Measurements from ENCODE around the gene SLC35D2. TPM values are rescaled to one million over a fixed set of nuclear protein-coding genes. Genes with fewer than 3 reads are reported as not detected.

The SLC35D2 gene
- polyA plus RNA-seq, 1 donor, result 70.5 TPM

DNA sequence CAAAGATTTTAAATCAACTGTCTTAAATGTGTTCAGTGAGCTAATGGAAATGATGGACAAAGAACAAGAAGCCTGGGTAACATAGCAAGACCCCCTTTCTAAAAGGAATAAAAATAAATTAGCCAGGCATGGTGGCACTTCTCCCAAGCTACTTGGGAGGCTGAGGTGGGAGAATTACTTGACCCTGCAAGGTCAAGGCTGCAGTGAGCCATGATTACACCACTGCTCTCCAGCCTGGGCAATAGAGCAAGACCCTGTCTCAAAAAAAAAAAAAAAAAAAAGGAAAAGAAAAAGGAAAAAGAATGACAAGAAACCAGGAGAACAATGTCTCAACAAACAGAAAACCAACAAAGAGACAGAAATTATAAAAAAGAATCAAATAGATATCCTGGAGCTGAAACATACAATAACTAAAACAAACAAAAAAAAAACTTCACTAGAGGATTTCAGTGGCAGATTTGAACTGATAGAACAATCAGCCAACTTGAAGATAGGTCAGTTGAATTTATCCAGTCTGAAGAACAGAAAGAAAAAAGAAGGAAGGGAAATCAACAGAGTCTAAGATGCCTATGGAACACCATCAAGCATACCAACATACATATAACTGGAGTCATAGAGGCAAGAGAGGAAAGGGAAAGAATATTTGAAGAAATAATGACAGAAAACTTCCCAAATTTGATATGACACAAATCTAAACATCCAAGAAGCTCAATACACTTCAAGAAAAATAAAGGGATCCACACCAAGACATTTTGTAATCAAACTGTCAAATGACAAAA is 16.8 kb upstream of the SLC35D2 start:
- H3K36me3 ChIP-seq (ENCODE audit: control insufficient read depth, insufficient read depth, low read length), result no peaks in the 10 kb centered on the region
- DNase-seq, result no peak
- no peak overlapping the region for H3K27ac ChIP-seq (ENCODE audit: low read length)
- H3K4me1 ChIP-seq (ENCODE audit: control insufficient read depth, insufficient read depth, low read length), result no peaks in the 10 kb centered on the region
- no peaks in the 10 kb centered on the region for H3K27me3 ChIP-seq (ENCODE audit: control insufficient read depth, insufficient read depth, low read length)
- H3K4me3 ChIP-seq (ENCODE audit: low read length), result no peak overlapping the region
- H3K9me3 ChIP-seq (ENCODE audit: control insufficient read depth, low read depth, low read length), result peaks cover 6% of the 10 kb centered on the region

DNA sequence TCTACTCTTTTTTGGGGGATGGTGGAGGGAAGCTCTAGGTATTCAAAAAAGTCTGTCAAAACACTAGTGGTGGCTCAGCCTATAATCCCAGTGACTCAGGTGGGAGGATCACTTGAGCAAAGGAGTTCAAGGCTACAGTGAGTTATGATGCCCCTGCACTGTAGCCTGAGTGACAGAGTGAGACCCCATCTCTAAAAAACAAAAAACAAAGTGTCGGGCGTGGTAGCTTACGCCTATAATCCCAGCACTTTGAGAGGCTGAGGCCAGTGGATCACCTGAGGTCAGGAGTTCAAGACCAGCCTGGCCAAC is 15.8 kb upstream of the SLC35D2 start:
- H3K27me3 ChIP-seq (ENCODE audit: control insufficient read depth, insufficient read depth, low read length), result no peaks in the 10 kb centered on the region
- no CpG with 5 or more reads among the region's 3 CpGs for WGBS (ENCODE audit: insufficient coverage, low lambda C conversion rate)
- peaks cover 6% of the 10 kb centered on the region for H3K9me3 ChIP-seq (ENCODE audit: control insufficient read depth, low read depth, low read length)
- peak overlapping the region; percentile 50 for H3K27ac ChIP-seq (ENCODE audit: low read length)
- H3K4me1 ChIP-seq (ENCODE audit: control insufficient read depth, insufficient read depth, low read length), result no peaks in the 10 kb centered on the region
- no peak overlapping the region for H3K4me3 ChIP-seq (ENCODE audit: low read length)
- no peaks in the 10 kb centered on the region for H3K36me3 ChIP-seq (ENCODE audit: control insufficient read depth, insufficient read depth, low read length)
- DNase-seq, result no peak

DNA sequence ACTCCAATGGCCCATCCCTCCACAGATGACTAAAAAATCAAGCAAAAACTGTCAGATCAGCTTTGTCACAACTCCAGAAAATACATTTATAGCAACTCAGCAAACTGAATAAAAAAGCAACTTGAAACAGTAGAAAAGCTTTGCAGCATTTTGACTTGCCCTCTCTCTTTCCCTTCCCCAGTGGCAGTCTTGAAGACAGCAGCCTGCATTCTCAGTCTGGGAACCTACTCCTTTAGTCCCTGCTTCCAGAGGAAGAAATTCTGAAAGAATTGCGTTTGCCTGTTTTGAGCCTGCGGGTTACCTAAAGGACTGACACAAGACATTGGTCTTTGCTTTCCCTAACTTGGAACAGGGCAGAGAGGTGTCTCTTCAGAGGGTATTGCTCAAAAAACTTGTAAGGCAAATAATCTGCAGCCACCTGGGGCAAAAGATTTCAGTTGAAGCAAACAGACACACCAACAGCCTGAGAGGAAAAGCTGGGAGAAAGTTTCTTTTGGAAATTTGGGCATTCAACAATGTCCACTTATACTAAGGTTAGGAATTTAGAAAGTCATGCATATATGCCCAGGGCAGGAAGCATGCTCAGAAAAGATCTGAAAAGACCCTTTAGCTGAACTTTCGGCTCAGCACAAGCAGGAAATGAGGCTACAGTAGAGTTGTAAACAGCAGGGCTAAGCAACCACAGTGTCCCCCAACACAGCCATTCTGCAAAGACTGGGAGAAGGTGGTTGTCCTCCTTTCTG is 15.2 kb upstream of the SLC35D2 start:
- no peak for DNase-seq
- Histone ChIP-seq H3K4me1 (ENCODE audit: control insufficient read depth, insufficient read depth, low read length) (no peaks in the 10 kb centered on the region), H3K36me3 (ENCODE audit: control insufficient read depth, insufficient read depth, low read length) (no peaks in the 10 kb centered on the region), H3K27me3 (ENCODE audit: control insufficient read depth, insufficient read depth, low read length) (no peaks in the 10 kb centered on the region), H3K27ac (ENCODE audit: low read length) (peak overlapping the region; percentile 50), H3K4me3 (ENCODE audit: low read length) (no peak overlapping the region), H3K9me3 (ENCODE audit: control insufficient read depth, low read depth, low read length) (peaks cover 6% of the 10 kb centered on the region)
- WGBS (ENCODE audit: insufficient coverage, low lambda C conversion rate), result no CpG with 5 or more reads among the region's 3 CpGs

DNA sequence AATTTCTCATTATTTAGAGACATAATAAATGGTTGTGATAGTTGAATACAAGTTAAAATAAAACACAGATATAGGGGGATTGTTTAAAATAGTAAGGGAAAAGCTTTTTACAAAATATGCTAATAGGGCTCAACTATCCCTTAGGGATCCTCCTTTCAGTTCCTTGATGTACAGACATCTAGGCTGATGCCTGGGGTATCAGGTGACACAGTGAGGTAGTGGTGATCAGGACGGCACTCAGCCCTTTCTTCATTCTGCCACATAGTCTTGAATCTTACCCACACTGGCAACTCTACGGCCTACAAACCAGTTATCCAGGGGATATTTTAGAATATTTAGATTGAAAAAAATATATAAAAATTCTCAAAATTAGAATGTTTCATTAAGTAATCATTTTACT is 12.5 kb upstream of the SLC35D2 start:
- H3K27ac ChIP-seq (ENCODE audit: low read length), result no peak overlapping the region
- H3K27me3 ChIP-seq (ENCODE audit: control insufficient read depth, insufficient read depth, low read length), result no peaks in the 10 kb centered on the region
- H3K9me3 ChIP-seq (ENCODE audit: control insufficient read depth, low read depth, low read length), result peaks cover 4% of the 10 kb centered on the region
- peaks cover 3% of the 10 kb centered on the region for H3K36me3 ChIP-seq (ENCODE audit: control insufficient read depth, insufficient read depth, low read length)
- peaks cover 10% of the 10 kb centered on the region for H3K4me1 ChIP-seq (ENCODE audit: control insufficient read depth, insufficient read depth, low read length)
- no CpG with 5 or more reads among the region's 2 CpGs for WGBS (ENCODE audit: insufficient coverage, low lambda C conversion rate)
- no peak overlapping the region for H3K4me3 ChIP-seq (ENCODE audit: low read length)
- DNase-seq, result no peak

DNA sequence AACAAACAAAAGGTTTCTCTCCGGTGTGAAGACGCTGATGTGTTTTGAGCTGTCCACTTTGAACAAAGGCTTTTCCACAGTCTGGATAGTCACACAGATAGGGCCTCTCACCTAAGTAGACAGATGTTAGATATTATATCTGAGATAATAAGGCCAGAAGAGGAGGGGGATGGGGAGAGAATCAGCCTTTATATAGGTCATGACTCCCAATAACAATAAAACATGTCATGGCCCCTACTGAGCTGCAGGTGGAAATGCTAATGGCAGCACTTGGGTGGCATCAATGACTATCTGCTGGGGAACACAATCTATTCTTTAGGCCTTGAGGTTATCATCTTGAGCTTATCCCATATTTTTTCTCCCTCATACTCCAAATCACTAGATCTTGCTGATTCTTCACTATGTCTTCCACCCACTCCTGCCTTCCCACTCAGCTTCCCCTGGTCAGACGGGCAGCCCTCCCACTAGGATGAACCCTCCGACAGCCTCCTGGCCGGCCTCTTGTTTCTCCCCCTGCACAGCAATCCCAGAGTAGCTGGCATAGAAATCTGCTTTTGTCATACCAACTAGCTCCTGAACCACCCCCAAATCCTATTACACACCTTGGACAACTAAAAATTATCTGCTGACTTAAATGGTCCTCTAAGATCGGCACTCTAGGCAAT is 11.5 kb upstream of the SLC35D2 start:
- 67% methylated on average over 1 of the region's 6 CpGs for WGBS (ENCODE audit: insufficient coverage, low lambda C conversion rate)
- Histone ChIP-seq H3K4me1 (ENCODE audit: control insufficient read depth, insufficient read depth, low read length) (peaks cover 20% of the 10 kb centered on the region), H3K36me3 (ENCODE audit: control insufficient read depth, insufficient read depth, low read length) (peaks cover 3% of the 10 kb centered on the region), H3K9me3 (ENCODE audit: control insufficient read depth, low read depth, low read length) (no peaks in the 10 kb centered on the region), H3K27me3 (ENCODE audit: control insufficient read depth, insufficient read depth, low read length) (no peaks in the 10 kb centered on the region), H3K27ac (ENCODE audit: low read length) (no peak overlapping the region), H3K4me3 (ENCODE audit: low read length) (no peak overlapping the region)
- no peak for DNase-seq

DNA sequence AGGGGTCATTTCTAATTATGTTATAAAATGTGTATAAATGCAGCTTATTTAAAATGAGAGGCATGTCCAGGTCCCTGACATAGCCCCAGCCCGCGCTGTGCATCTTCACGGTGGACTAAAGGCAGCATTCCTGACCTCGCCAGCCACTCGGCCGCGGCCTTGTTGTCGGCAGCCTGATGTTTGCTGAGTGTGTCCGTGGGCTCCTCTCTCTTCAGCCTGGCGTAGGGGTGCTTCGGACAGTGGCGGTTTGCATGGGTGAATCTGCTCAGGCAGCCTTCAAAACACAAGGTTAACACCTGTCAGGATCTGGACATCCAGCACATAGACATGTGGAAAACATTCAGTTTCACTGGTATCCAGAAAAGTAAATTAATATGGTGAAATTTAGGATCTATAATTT is 8.8 kb upstream of the SLC35D2 start:
- H3K27ac ChIP-seq (ENCODE audit: low read length), result peak overlapping the region; percentile 94

DNA sequence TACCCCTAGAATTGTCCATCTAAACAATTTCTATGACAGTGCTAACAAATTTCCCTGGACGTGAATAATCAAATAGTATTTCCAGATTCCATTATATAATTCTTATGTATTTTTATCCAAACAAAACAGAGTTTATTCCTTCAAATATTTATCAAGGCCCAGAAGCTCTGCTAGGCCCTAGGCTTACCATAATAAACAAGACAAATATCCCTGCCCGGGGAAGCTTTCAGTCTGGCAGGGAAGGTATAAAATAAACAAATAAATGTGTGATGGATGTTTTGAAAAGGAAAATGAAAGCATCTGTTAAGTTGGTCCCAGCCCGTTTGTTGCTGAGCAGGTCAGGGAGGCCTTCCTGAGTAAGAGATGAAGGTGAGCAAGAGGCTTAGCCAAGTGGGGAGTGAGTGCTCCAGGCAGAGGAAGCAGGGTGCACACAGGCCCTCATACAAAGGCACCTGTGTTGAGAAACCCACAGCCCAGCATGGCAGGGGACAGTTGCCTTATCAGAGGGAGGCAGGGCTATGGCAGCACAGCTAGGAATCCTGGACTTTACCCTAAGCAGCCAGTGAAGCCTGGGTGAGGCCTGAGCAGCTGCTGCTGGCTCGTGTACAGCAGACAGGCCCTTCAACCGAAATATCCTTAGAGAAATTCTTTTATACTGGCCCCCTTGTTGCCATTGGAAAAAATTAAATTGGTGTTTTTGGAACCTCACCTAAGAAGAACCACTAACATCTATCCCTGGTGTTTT is 7.7 kb upstream of the SLC35D2 start:
- 30% methylated on average over 2 of the region's 5 CpGs for WGBS (ENCODE audit: insufficient coverage, low lambda C conversion rate)
- no peak overlapping the region for H3K4me3 ChIP-seq (ENCODE audit: low read length)
- peaks cover 25% of the 10 kb centered on the region for H3K4me1 ChIP-seq (ENCODE audit: control insufficient read depth, insufficient read depth, low read length)
- H3K27ac ChIP-seq (ENCODE audit: low read length), result peak overlapping the region; percentile 94
- H3K9me3 ChIP-seq (ENCODE audit: control insufficient read depth, low read depth, low read length), result no peaks in the 10 kb centered on the region
- peaks cover 3% of the 10 kb centered on the region for H3K36me3 ChIP-seq (ENCODE audit: control insufficient read depth, insufficient read depth, low read length)
- no peaks in the 10 kb centered on the region for H3K27me3 ChIP-seq (ENCODE audit: control insufficient read depth, insufficient read depth, low read length)
- peak; percentile 92 to 97 for DNase-seq

More for the DNA sequence above, 8.8 kb upstream of the SLC35D2 start:
- Histone ChIP-seq H3K36me3 (ENCODE audit: control insufficient read depth, insufficient read depth, low read length) (peaks cover 3% of the 10 kb centered on the region), H3K27me3 (ENCODE audit: control insufficient read depth, insufficient read depth, low read length) (no peaks in the 10 kb centered on the region), H3K4me1 (ENCODE audit: control insufficient read depth, insufficient read depth, low read length) (peaks cover 21% of the 10 kb centered on the region), H3K9me3 (ENCODE audit: control insufficient read depth, low read depth, low read length) (no peaks in the 10 kb centered on the region), H3K4me3 (ENCODE audit: low read length) (no peak overlapping the region)
- no CpG with 5 or more reads among the region's 12 CpGs for WGBS (ENCODE audit: insufficient coverage, low lambda C conversion rate)
- no peak for DNase-seq

DNA sequence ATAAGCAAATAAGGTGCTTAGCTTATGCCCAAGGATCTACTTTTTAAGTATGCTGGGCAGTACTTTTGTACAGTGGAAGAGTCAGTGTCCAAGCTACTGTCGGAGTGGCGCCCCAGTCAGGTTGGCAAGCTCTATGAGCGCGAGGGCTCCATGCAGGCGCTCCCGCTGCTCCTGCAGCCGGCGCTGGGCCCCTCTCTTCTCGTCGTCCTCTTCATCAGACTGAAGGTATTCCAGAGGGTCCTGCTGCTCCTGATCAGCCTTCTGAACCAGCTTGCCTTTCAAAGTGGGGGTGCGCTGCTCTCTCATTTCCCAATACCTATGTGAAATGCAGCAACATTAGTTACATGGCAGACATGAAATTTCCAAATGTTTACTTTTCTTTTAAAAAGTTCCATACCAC is 4.6 kb upstream of the SLC35D2 start:
- peaks cover 39% of the 10 kb centered on the region for H3K4me1 ChIP-seq (ENCODE audit: control insufficient read depth, insufficient read depth, low read length)
- WGBS (ENCODE audit: insufficient coverage, low lambda C conversion rate), result no CpG with 5 or more reads among the region's 11 CpGs
- DNase-seq, result no peak

DNA sequence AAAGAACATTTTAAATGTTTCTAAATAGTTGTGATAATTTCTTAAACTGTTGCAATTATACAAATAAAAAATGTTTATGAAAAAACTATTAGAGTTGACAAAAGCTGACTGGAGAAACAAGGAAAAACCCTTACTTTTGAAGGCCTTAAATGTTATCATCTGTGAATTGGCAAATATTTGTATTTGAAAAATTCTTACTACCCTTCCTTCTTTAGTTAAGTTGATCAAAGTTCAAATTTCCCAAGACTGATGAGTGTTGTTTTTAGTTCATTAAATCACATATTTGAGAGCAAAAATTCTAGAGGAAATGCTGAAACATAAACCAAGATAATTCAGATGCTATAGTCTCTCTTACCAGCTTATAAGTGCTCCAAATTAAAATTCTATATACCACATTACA is 2.6 kb upstream of the SLC35D2 start:
- Histone ChIP-seq H3K36me3 (ENCODE audit: control insufficient read depth, insufficient read depth, low read length) (no peaks in the 10 kb centered on the region), H3K9me3 (ENCODE audit: control insufficient read depth, low read depth, low read length) (no peaks in the 10 kb centered on the region), H3K27me3 (ENCODE audit: control insufficient read depth, insufficient read depth, low read length) (no peaks in the 10 kb centered on the region), H3K4me3 (ENCODE audit: low read length) (no peak overlapping the region), H3K4me1 (ENCODE audit: control insufficient read depth, insufficient read depth, low read length) (peaks cover 40% of the 10 kb centered on the region), H3K27ac (ENCODE audit: low read length) (peak overlapping the region; percentile 8)
- no peak for DNase-seq

More for the DNA sequence above, 4.6 kb upstream of the SLC35D2 start:
- no peak overlapping the region for H3K4me3 ChIP-seq (ENCODE audit: low read length)
- no peaks in the 10 kb centered on the region for H3K9me3 ChIP-seq (ENCODE audit: control insufficient read depth, low read depth, low read length)
- H3K27me3 ChIP-seq (ENCODE audit: control insufficient read depth, insufficient read depth, low read length), result no peaks in the 10 kb centered on the region
- no peak overlapping the region for H3K27ac ChIP-seq (ENCODE audit: low read length)
- peaks cover 3% of the 10 kb centered on the region for H3K36me3 ChIP-seq (ENCODE audit: control insufficient read depth, insufficient read depth, low read length)

DNA sequence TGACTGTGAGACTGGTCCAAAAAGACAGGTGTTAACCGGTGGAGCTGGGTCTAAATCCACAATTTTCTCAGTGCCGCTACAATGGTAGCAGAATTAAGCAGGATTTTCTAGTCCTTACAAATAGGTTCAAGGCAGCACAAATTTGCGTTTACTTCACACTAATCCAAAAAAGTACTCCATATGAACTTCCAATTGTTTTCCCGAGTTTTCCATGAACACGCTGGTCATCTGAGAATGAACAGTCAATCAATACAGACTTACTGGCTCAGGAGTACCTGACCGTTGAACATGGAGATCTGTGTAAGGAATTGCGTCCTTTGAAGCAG is 709 bp downstream of the SLC35D2 start:
- DNase-seq, result no peak
- peak overlapping the region; percentile 84 for H3K27ac ChIP-seq (ENCODE audit: low read length)
- H3K9me3 ChIP-seq (ENCODE audit: control insufficient read depth, low read depth, low read length), result no peaks in the 10 kb centered on the region
- H3K4me1 ChIP-seq (ENCODE audit: control insufficient read depth, insufficient read depth, low read length), result peaks cover 32% of the 10 kb centered on the region
- no peaks in the 10 kb centered on the region for H3K36me3 ChIP-seq (ENCODE audit: control insufficient read depth, insufficient read depth, low read length)
- H3K4me3 ChIP-seq (ENCODE audit: low read length), result peak overlapping the region; percentile 56
- no peaks in the 10 kb centered on the region for H3K27me3 ChIP-seq (ENCODE audit: control insufficient read depth, insufficient read depth, low read length)
- no CpG with 5 or more reads among the region's 7 CpGs for WGBS (ENCODE audit: insufficient coverage, low lambda C conversion rate)

All from large intestine (tissue), 3 donors.